Measurements from ENCODE around the gene FANCB.

Gene FANCB

DNA sequence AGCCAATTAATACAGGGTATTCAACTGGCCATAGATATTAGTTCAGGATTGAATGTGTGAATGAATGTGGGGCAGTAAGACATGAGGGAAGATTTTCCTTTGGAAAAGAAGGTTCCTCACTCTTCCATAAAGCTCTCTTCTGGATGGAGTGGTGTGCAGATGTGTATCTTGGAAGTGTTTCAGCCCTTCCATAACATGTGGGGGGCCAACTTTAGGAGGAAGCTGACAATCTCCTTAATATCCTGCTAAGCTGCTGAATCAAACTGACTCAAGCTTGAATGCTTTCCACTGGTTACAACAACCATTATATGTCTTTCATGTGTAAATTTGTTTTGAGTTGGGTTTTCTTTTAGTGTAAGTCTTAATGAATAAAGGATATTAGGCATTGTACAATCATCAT, 40.3 kb downstream of the FANCB start:
- no peak for DNase-seq

DNA sequence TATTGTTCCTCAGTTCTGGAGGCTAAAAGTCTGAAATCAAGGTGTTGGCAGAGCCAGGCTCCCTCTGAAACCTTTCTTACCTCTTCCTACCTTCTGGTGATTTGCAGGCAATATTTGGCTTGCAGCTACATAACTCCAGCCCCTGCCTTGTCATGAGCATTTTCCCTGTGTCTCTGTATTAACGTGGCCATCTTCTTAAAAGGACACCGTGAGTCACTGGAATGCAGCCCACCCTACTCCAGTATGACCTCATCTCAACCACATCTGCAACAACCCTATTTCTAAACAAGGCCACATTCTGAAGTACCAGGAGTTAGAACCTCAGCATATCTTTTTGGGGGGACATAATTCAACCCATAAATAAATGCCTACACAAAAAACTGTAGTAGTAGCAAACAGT, 40.7 kb downstream of the FANCB start:
- DNase-seq, result no peak

DNA sequence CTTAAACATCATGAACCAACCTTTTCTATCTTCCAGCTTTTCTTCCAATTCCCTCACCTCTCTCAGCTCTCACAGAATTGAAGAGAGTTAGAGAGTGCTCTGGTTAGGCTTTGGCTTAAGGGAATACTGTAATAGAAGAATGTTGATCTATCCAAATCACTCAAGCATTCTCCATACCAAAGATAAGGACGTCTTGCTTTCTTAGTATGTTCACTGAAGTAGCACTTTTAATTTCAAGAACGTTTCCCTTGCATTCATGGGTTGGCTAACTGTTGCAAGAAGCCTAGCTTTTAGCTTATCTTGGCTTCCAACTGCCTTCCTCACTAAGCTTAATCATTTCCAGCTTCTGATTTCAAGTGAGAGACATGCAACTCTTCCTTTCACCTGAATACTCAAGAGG, 43.2 kb downstream of the FANCB start:
- no peak for DNase-seq

DNA sequence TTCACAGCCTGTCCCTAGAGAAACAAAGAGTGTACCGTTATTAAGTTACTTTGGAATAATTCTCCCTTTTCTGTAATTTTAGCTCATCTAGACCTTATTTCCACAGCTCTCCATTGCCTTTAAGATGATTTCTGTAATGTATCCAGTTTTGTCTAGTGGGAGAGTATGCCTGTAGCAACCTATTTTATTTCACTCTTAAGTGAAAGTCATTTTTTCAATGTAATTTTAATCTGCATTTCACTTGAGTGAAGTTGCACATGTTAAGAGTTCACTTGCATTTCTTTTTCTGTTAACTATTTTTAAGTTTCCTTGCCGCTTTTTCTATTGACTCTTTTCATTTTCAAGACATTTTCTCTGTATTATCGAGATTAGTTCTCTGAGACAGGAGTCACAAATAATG, 46.5 kb downstream of the FANCB start:
- DNase-seq, result no peak

DNA sequence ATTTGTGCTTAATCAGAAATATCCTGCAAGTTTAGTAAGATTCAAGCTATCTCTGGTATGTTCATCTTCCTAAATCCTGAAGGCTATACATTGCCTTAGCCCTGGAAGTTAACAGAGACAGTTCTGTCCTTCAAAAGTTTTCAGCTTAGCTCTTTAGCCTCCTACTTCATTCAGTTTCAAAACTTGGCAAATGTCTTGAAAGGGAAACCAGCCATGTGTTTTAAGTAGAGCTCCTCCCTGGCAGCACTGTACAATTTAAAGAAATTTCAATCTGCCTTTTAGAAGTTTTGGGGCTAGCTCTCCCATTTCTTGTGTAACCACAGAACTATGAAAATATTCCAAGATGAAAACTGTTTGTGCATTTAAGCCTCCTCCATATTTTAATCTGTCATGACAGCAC, 47.0 kb downstream of the FANCB start:
- DNase-seq, result no peak

DNA sequence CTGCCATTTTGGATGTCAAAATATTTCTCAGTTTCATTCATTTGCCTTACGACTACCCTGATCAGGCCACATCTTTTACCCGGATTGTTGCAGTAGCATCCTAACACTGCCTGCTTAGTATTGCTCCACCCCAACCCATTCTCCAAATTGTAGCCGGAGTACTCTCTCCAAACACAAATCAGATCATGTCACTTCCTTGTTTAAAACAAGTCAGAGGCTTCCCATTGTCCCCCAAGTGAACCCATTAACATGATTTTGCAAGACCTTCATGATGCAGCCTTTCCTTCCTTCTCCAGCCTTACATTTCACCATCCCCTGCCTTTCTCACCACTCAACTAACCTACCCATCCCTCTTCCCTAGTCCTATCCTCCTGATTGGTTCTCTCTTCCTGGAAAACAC, 53.1 kb downstream of the FANCB start:
- DNase-seq, result no peak

DNA sequence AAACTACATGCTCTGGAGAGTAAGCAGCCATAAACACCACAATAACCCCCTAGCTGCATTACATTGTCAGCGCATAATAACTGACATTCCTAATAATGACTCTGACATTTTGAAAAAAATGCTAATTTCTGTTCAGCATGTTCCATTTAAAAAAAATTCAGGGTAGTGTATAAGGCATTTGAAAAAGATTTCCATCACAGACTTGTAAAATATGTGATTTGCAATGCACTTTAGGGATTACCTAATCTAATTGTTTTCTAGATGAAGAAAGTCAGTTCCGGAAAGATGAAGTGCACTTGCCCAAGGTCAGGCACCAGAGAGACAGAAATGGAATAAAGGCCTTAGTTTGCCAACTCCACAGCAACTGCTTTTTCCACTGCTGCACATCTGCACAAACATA, 55.3 kb downstream of the FANCB start:
- no peak for DNase-seq

DNA sequence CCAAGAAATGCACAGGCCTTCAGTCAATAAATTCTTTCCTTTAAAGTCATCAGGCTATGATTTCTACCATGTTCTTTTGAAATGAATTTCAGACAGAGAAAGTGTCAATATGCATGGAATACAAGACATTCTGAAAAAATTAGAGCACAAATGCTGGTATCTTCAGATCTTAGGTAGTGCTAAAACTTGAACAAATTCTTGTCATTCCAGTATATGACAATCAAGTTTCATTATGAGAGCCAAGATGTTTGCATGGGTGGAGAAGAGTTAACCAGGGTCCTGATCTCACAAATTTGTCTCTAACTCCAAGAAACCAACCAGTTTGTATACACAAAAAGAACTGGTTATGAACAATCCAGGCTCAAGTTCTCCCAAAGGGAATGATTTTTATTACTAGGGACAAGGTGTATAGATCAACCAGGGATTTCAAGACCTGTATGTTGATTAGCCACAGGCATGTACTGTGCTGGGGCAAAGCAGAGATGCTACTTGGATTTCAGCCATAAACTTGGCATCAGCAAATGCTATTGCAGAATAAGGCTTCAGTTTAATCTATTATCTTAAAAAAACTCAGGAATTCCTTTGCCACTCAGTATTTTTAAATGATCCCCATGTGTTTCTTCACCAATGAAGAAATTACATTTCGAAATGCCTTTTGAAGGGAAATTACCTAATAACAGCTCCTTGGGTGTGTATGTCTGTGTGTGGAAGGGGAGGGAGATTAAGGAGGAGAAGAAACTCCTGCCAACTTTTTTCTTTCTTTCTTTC, 69.7 kb downstream of the FANCB start:
- no peak for DNase-seq

DNA sequence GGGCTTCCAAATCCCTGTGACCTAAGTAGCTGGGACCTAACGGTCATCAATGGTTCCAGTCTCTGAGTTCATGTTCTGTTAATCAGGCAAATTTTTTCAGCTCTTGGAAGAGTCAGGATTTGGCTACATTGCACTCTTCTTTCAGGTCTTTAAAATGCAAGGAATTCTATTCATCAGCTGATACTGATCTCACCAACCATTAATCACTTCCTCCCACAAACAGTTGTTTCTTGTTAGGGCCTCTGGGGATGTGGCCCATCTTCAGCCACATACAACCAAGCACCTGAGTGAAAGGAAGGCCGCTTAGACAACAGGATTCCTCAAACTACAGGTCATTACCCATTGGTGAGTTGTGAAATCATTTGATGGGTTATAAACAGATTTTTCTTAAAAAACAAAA, 71.7 kb downstream of the FANCB start:
- DNase-seq, result no peak

DNA sequence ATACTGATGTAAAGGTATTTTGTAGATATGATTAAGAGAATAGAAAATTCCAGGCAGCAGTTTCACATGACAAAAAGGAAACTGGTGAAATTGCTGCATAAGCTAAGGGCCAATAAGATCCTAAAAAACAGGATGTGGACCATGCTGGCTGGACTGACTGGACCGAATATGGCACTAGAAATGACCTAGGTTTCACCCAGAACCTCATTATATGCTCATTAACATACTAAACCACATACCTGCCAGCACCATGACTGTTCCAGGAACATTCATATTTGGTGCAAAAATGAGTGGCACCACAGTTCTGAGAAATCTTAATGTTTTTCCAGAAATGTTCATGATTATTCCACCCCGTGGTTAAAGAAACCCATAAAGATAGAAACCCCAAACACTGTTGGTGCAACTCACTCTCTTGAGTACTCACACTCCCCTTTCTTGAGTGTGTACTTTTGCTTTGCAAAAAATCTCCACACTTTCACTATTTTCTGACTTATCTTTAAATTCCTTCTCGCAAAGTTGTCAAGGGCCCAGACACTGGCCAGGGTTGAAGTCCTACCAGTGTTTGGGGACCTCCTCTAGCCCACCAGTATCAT, 74.0 kb downstream of the FANCB start:
- no peak for DNase-seq

Data from NCI-H510A treated with DMSO at 0.1 percent for 48 hours (cell line).